IMR-90 (cell line): ENCODE data around the gene RSBN1L. TPM values are rescaled to one million over a fixed set of nuclear protein-coding genes. Genes with fewer than 3 reads are reported as not detected.

Source experiments
- ATAC-seq: fragments of 200-7000 bp; cut with Tn5 transposase; 2 replicates; pipeline ENCODE4 v1.9.1; 2020; ENCODE audit warnings: low read depth, mild to moderate bottlenecking, moderate library complexity
- BruUV-seq: library from RNA; stranded (reverse); fragments of 400-500 nt; replicated peaks from 2 replicates; lab custom pipeline; 2021; lab: Mats Ljungman, UMichigan
- CTCF ChIA-PET: fragments of 300-600 bp; formaldehyde crosslinking; extraction: SDS; loops from one replicate; lab custom pipeline; 2021; ENCODE audit warnings: antibody characterized with exemption; lab: Yijun Ruan, JAX
- POLR2A ChIA-PET: fragments of 300-600 bp; sonication (Branson Sonifier 250); formaldehyde crosslinking; loops from one replicate; lab custom pipeline; 2022; ENCODE audit warnings: antibody characterized with exemption; ENCODE audit not compliant: unreplicated experiment; lab: Charles Lee
- DNase-seq: peaks from one replicate; pipeline ENCODE4 v3.0.0; 2013
- H2AFZ ChIP-seq: replicated peaks from 2 replicates; pipeline ENCODE3; 2013; ENCODE audit warnings: low read length, mild to moderate bottlenecking; ENCODE audit not compliant: poor library complexity
- H2AK5ac ChIP-seq: 2 replicates; pipeline ENCODE4 v1.6.1; 2013; ENCODE audit warnings: low read depth, low read length, inconsistent platforms
- H2AK9ac ChIP-seq: replicated peaks from 2 replicates; pipeline ENCODE3; 2013; ENCODE audit warnings: mild to moderate bottlenecking, low read depth, low read length, moderate library complexity; ENCODE audit not compliant: poor library complexity
- H2BK120ac ChIP-seq: 2 replicates; pipeline ENCODE4 v1.6.1; 2013; ENCODE audit warnings: low read depth, low read length, inconsistent platforms
- H2BK15ac ChIP-seq: 3 replicates; pipeline ENCODE4 v1.6.1; 2013; ENCODE audit warnings: low read depth, low read length, inconsistent platforms
- H2BK20ac ChIP-seq: 2 replicates; pipeline ENCODE4 v1.6.1; 2013; ENCODE audit warnings: low read depth, mild to moderate bottlenecking, inconsistent platforms, low read length, moderate library complexity
- H2BK5ac ChIP-seq: 2 replicates; pipeline ENCODE4 v1.6.1; 2013; ENCODE audit warnings: mild to moderate bottlenecking, low read depth, low read length, inconsistent platforms; ENCODE audit not compliant: poor library complexity, severe bottlenecking
- H3K14ac ChIP-seq: replicated peaks from 2 replicates; pipeline ENCODE4 v1.6.1; 2013; ENCODE audit warnings: low read depth, low read length, inconsistent platforms
- H3K18ac ChIP-seq: 2 replicates; pipeline ENCODE4 v1.6.1; 2013; ENCODE audit warnings: low read depth, low read length, control low read depth
- H3K23ac ChIP-seq: 2 replicates; pipeline ENCODE4 v1.6.1; 2013; ENCODE audit warnings: low read depth, low read length, inconsistent platforms
- H3K27ac ChIP-seq: 2 replicates; pipeline ENCODE4 v1.5.1; 2013; ENCODE audit warnings: mild to moderate bottlenecking, control low read depth, low read length; ENCODE audit not compliant: insufficient read depth
- H3K27me3 ChIP-seq: 2 replicates; pipeline ENCODE4 v1.6.1; 2013; ENCODE audit warnings: low read length; ENCODE audit not compliant: control insufficient read depth, insufficient read depth
- H3K36me3 ChIP-seq: 2 replicates; pipeline ENCODE4 v1.6.1; 2013; ENCODE audit warnings: low read length, mixed read lengths; ENCODE audit not compliant: control insufficient read depth, insufficient read depth
- H3K4ac ChIP-seq: 2 replicates; pipeline ENCODE4 v1.6.1; 2013; ENCODE audit warnings: low read depth, low read length, inconsistent platforms
- H3K4me1 ChIP-seq: 2 replicates; pipeline ENCODE4 v1.6.1; 2013; ENCODE audit warnings: low read length, mixed read lengths; ENCODE audit not compliant: control insufficient read depth, insufficient read depth
- H3K4me2 ChIP-seq: 2 replicates; pipeline ENCODE4 v1.6.1; 2013; ENCODE audit warnings: low read depth, mild to moderate bottlenecking, control low read depth, low read length, moderate library complexity
- H3K4me3 ChIP-seq: 2 replicates; pipeline ENCODE4 v1.5.1; 2013; ENCODE audit warnings: low read depth, mild to moderate bottlenecking, control low read depth, low read length, moderate library complexity; ENCODE audit not compliant: insufficient read depth
- H3K56ac ChIP-seq: 2 replicates; pipeline ENCODE4 v1.6.1; 2013; ENCODE audit warnings: low read length, inconsistent platforms; ENCODE audit not compliant: insufficient read depth; ENCODE audit errors: extremely low read depth
- H3K79me1 ChIP-seq, 2 experiments: 2 replicates each; pipeline ENCODE4 v1.6.1; 2013; ENCODE audit warnings: low read length in 2 of 2, inconsistent platforms in 1 of 2, low read depth in 1 of 2
- H3K9ac ChIP-seq: 2 replicates; pipeline ENCODE4 v1.6.1; 2013; ENCODE audit warnings: low read depth, low read length, control low read depth
- H3K9me1 ChIP-seq: 2 replicates; pipeline ENCODE4 v1.6.1; 2013; ENCODE audit warnings: low read length, inconsistent platforms; ENCODE audit not compliant: insufficient read depth
- H3K9me3 ChIP-seq: 2 replicates; pipeline ENCODE4 v1.6.1; 2013; ENCODE audit warnings: low read length; ENCODE audit not compliant: control insufficient read depth, insufficient read depth
- H4K20me1 ChIP-seq: 2 replicates; pipeline ENCODE4 v1.6.1; 2013; ENCODE audit warnings: low read length, inconsistent platforms; ENCODE audit not compliant: insufficient read depth
- H4K5ac ChIP-seq: 2 replicates; pipeline ENCODE4 v1.6.1; 2013; ENCODE audit warnings: mild to moderate bottlenecking, low read depth, low read length, control low read depth
- H4K8ac ChIP-seq, 2 experiments: 2 replicates each; pipeline ENCODE4 v1.6.1; 2013; ENCODE audit warnings: low read depth in 2 of 2, low read length in 2 of 2, control low read depth in 1 of 2, inconsistent platforms in 1 of 2
- H4K91ac ChIP-seq: 2 replicates; pipeline ENCODE4 v1.6.1; 2013; ENCODE audit warnings: low read depth, low read length, inconsistent platforms; ENCODE audit not compliant: insufficient read depth
- BHLHE40 ChIP-seq: fragments of 150-350 bp; IDR thresholded peaks from 2 replicates; pipeline ENCODE4 v1.6.1; 2016; ENCODE audit warnings: mild to moderate bottlenecking, low read depth, low read length
- CEBPB ChIP-seq: IDR thresholded peaks from 2 replicates; pipeline ENCODE4 v1.6.1; 2012; ENCODE audit warnings: low read depth, low read length, improper control_type of control experiment
- CHD1 ChIP-seq: IDR thresholded peaks from 2 replicates; pipeline ENCODE4 v1.6.1; 2012; ENCODE audit warnings: low read depth, low read length, improper control_type of control experiment
- FOS ChIP-seq: fragments of 150-350 bp; IDR thresholded peaks from 2 replicates; pipeline ENCODE4 v1.6.1; 2016; ENCODE audit warnings: low read depth, low read length
- MAFK ChIP-seq: IDR thresholded peaks from 2 replicates; pipeline ENCODE4 v1.6.1; 2012; ENCODE audit warnings: low read depth, low read length, improper control_type of control experiment
- MAZ ChIP-seq: IDR thresholded peaks from 2 replicates; pipeline ENCODE4 v1.6.1; 2012; ENCODE audit warnings: low read depth, mild to moderate bottlenecking, low read length, improper control_type of control experiment, moderate library complexity, borderline replicate concordance
- MXI1 ChIP-seq: IDR thresholded peaks from 2 replicates; pipeline ENCODE4 v1.6.1; 2012; ENCODE audit warnings: low read depth, mild to moderate bottlenecking, low read length, moderate library complexity, borderline replicate concordance
- NFE2L2 ChIP-seq: fragments of 150-350 bp; IDR thresholded peaks from 2 replicates; pipeline ENCODE4 v1.6.1; 2016; ENCODE audit warnings: low read depth, mild to moderate bottlenecking, low read length
- POLR2A ChIP-seq: IDR thresholded peaks from 2 replicates; pipeline ENCODE4 v1.6.1; 2012; ENCODE audit warnings: mild to moderate bottlenecking, low read depth, low read length
- RAD21 ChIP-seq: IDR thresholded peaks from 2 replicates; pipeline ENCODE4 v1.6.1; 2012; ENCODE audit warnings: low read length, improper control_type of control experiment
- RCOR1 ChIP-seq: IDR thresholded peaks from 2 replicates; pipeline ENCODE4 v1.6.1; 2012; ENCODE audit warnings: mild to moderate bottlenecking, low read length, improper control_type of control experiment; ENCODE audit not compliant: insufficient replicate concordance
- RFX5 ChIP-seq: IDR thresholded peaks from 2 replicates; pipeline ENCODE4 v1.8.0; 2012; ENCODE audit warnings: low read depth, mild to moderate bottlenecking, low read length, moderate library complexity
- SMC3 ChIP-seq: fragments of 150-350 bp; IDR thresholded peaks from 2 replicates; pipeline ENCODE4 v1.6.1; 2016; ENCODE audit warnings: low read depth, mild to moderate bottlenecking, antibody characterized with exemption, low read length, moderate library complexity
- WGBS, 2 experiments: methylation state at CpG; one replicate each; pipeline versions ENCODE4 v1.1.5 to v1.1.7; 2013; ENCODE audit warnings: missing lambda C conversion rate in 2 of 2; ENCODE audit not compliant: insufficient read length in 1 of 2; ENCODE audit errors: extremely low coverage in 2 of 2; 5-methylcytosine and 5-hydroxymethylcytosine counted together
- dilution Hi-C: fragments of 300-500 bp; cut with HindIII; formaldehyde crosslinking; loops from one replicate; pipeline ENCODE4 v1.14.3; 2018; ENCODE audit warnings: low sequenced_read_pairs; ENCODE audit not compliant: unreplicated experiment
- in situ Hi-C: fragments of 300-500 bp; cut with MboI; formaldehyde crosslinking; loops from 3 replicates; pipeline ENCODE4 v1.14.3; 2019; ENCODE audit warnings: low sequenced_read_pairs, inconsistent platforms, mixed read lengths
- intact Hi-C: fragments of 100-400 bp; cut with micrococcal nuclease; formaldehyde crosslinking; loops from 2 replicates; pipeline ENCODE4 v1.10.0; 2022
- polyA plus RNA-seq, 3 experiments: library from polyadenylated mRNA; depleted of rRNA; stranded (reverse); fragments of >200 nt; gene quantifications; 2 replicates each; pipeline ENCODE4 v1.2.3, GENCODE V29; 2012; ENCODE audit warnings: low replicate concordance in 1 of 3
- total RNA-seq: library from RNA; depleted of rRNA; stranded (reverse); fragments of >200 nt; gene quantifications from 2 replicates; pipeline ENCODE4 v1.2.3, GENCODE V29; 2012
- TF ChIP-seq, protein P1 (sequence below): conservative IDR thresholded peaks from 2 replicates; pipeline ENCODE4 v1.5.1; 2012; ENCODE audit warnings: mild to moderate bottlenecking, low read depth, low read length, improper control_type of control experiment
- TF ChIP-seq, protein P2 (sequence below): fragments of 150-350 bp; IDR thresholded peaks from 2 replicates; pipeline ENCODE4 v1.6.1; 2017; ENCODE audit warnings: mild to moderate bottlenecking, antibody characterized with exemption, low read length, low read depth
- TF ChIP-seq, protein P3 (sequence below): fragments of 150-350 bp; IDR thresholded peaks from 2 replicates; pipeline ENCODE4 v1.6.1; 2016; ENCODE audit warnings: low read depth, mild to moderate bottlenecking, low read length, moderate library complexity, borderline replicate concordance

The RSBN1L gene
- total and polyA plus RNA-seq, 2 of the 4 experiments (the other 2 are of a cell fraction) = 7.8 to 14.7 TPM

DNA sequence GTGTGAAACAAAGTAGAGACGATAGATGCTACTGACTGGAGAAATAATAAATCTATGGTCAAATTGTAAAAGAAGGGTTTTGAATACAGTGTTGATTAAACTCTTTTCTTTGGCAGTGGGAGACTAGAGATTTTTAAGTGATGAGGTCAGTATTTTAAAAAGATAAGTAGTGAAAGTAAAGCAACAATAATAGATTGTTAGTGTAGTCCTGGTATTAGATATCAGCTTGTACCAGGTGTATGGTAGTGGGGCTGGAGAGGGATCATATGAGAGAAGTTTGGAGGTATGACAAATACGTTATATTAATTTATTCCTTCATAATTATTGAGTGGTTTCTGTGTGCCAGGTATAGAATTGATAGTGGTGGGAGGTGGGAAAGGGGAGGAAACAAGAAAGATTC is 127.5 kb downstream of the RSBN1L start:
- in situ Hi-C loops (no loop called here), intact Hi-C loops (no loop called here), dilution Hi-C loops (no loop called here)
- TF ChIP-seq RAD21 (no peak), MAZ (no peak), RFX5 (no peak), SMC3 (no peak), POLR2A (no peak), NFE2L2 (no peak), RCOR1 (no peak), MAFK (no peak), MXI1 (no peak), FOS (no peak), CHD1 (no peak), BHLHE40 (no peak), CEBPB (no peak)
- TF ChIP-seq, protein P1, sequence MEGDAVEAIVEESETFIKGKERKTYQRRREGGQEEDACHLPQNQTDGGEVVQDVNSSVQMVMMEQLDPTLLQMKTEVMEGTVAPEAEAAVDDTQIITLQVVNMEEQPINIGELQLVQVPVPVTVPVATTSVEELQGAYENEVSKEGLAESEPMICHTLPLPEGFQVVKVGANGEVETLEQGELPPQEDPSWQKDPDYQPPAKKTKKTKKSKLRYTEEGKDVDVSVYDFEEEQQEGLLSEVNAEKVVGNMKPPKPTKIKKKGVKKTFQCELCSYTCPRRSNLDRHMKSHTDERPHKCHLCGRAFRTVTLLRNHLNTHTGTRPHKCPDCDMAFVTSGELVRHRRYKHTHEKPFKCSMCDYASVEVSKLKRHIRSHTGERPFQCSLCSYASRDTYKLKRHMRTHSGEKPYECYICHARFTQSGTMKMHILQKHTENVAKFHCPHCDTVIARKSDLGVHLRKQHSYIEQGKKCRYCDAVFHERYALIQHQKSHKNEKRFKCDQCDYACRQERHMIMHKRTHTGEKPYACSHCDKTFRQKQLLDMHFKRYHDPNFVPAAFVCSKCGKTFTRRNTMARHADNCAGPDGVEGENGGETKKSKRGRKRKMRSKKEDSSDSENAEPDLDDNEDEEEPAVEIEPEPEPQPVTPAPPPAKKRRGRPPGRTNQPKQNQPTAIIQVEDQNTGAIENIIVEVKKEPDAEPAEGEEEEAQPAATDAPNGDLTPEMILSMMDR = no peak
- TF ChIP-seq, protein P2, sequence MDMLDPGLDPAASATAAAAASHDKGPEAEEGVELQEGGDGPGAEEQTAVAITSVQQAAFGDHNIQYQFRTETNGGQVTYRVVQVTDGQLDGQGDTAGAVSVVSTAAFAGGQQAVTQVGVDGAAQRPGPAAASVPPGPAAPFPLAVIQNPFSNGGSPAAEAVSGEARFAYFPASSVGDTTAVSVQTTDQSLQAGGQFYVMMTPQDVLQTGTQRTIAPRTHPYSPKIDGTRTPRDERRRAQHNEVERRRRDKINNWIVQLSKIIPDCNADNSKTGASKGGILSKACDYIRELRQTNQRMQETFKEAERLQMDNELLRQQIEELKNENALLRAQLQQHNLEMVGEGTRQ = no peak
- TF ChIP-seq, protein P3, sequence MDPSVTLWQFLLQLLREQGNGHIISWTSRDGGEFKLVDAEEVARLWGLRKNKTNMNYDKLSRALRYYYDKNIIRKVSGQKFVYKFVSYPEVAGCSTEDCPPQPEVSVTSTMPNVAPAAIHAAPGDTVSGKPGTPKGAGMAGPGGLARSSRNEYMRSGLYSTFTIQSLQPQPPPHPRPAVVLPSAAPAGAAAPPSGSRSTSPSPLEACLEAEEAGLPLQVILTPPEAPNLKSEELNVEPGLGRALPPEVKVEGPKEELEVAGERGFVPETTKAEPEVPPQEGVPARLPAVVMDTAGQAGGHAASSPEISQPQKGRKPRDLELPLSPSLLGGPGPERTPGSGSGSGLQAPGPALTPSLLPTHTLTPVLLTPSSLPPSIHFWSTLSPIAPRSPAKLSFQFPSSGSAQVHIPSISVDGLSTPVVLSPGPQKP = no peak
- H4K20me1 ChIP-seq = no peaks in the 10 kb centered on the region
- H3K4me1 ChIP-seq = no peaks in the 10 kb centered on the region
- H3K9ac ChIP-seq = no peak overlapping the region
- CTCF ChIA-PET = interaction anchor here (0.9 kb wide), 1 partner anchor 31 kb away, joined by 3 read pairs; no protein-coding TSS in a partner anchor
- H2AFZ ChIP-seq = no peak overlapping the region
- no peak overlapping the region for H4K5ac ChIP-seq
- no peak overlapping the region for H3K4ac ChIP-seq
- H3K27ac ChIP-seq = no peak overlapping the region
- H3K79me1 ChIP-seq = peaks cover 25 to 48% of the 10 kb centered on the region in 2 experiments
- no peak overlapping the region for H2BK20ac ChIP-seq
- POLR2A ChIA-PET = no interaction called here
- H4K91ac ChIP-seq = no peak overlapping the region
- no peak overlapping the region for H2AK9ac ChIP-seq
- no peaks in the 10 kb centered on the region for H3K9me1 ChIP-seq
- H3K36me3 ChIP-seq = peaks cover 5% of the 10 kb centered on the region
- H2BK15ac ChIP-seq = no peak overlapping the region
- no peaks in the 10 kb centered on the region for H3K27me3 ChIP-seq
- H2AK5ac ChIP-seq = no peak overlapping the region
- H2BK5ac ChIP-seq = no peak overlapping the region
- DNase-seq = no peak
- H4K8ac ChIP-seq = no peak overlapping the region
- H2BK120ac ChIP-seq = no peak overlapping the region
- ATAC-seq = no peak
- H3K23ac ChIP-seq = no peak overlapping the region
- WGBS, 2 experiments = 100% methylated on average over 1 of the region's 2 CpGs; no CpG with 5 or more reads in 1 of the 2 experiments
- peaks cover 26% of the 10 kb centered on the region for H3K9me3 ChIP-seq
- no peak overlapping the region for H3K18ac ChIP-seq
- H3K4me2 ChIP-seq = no peak overlapping the region
- BruUV-seq = no TSS peak
- no peak overlapping the region for H3K56ac ChIP-seq
- H3K4me3 ChIP-seq = no peak overlapping the region
- no peak overlapping the region for H3K14ac ChIP-seq
